GM23248 (cell line): Measurements from ENCODE around the gene CGNL1.

Source experiments
- EZH2 ChIP-seq: fragments of 200-600 bp; sonication (generic); IDR thresholded peaks from 2 replicates; pipeline ENCODE4 v1.6.1; 2018; ENCODE audit warnings: antibody characterized with exemption, mild to moderate bottlenecking; ENCODE audit not compliant: insufficient read depth, poor library complexity, severe bottlenecking
- EZH2phosphoT487 ChIP-seq: fragments of 200-600 bp; sonication (generic); IDR thresholded peaks from 2 replicates; pipeline ENCODE4 v1.6.1; 2018; ENCODE audit warnings: antibody characterized with exemption, moderate library complexity, mild to moderate bottlenecking, low read depth; ENCODE audit not compliant: insufficient read depth

DNA sequence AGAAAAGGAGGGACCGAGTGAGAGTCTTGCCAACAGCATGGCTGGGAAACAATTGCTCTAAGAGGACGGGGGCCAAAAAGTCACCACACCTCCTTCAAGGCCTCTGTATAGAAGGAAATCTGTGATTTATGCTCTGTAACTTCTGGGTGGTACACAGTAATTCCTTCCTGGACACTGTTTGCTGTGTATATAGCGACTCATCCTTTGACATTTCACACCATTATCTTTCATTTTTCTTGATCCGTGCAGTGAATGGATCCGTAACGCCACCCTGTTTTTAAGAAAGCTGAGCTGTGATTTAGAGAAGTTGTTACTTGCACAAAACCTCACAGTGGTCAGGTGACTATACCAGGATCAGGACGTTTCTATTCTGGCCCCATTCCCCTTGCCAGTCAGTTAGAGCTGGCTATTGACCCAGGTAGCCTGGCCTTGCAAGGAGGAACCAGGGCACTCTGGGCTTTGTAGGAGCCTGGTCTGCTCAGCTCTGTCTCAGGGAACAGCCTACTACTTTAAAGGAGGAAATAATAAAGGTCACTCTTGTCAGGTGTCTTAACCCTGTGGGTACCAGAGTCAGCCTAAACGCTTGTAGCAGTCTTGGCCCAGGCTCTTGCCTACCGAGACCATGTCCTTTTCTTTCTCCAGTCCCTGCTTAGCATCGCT, 128.9 kb downstream of the CGNL1 start:
- TF ChIP-seq EZH2 (no peak), EZH2phosphoT487 (no peak)
